ENCODE data around the gene MKNK2.

The MKNK2 gene

GRCh38 chr19:2070436-2070827, 19.4 kb upstream of the MKNK2 start:
- TF ChIP-seq CTCF (IDR thresholded peaks at IDR 0.05; ENCODE audit: low read depth, low read length): no peak

GRCh38 chr19:2064788-2065524, 13.9 kb upstream of the MKNK2 start:
- H3K4me3 ChIP-seq (replicated peaks in 1 of 2; ENCODE audit: low read depth in 2 of 2, low read length in 2 of 2): no peak overlapping the region
- no peak for TF ChIP-seq CTCF (IDR thresholded peaks at IDR 0.05; ENCODE audit: low read depth, low read length)
- no peak for DNase-seq (ENCODE audit: low read depth in 2 of 2)

More at GRCh38 chr19:2070436-2070827, 19.4 kb upstream of the MKNK2 start:
- no peak for DNase-seq (ENCODE audit: low read depth in 2 of 2)
- H3K4me3 ChIP-seq (replicated peaks in 1 of 2; ENCODE audit: low read depth in 2 of 2, low read length in 2 of 2): no peak overlapping the region

- DNase-seq (ENCODE audit: low read depth in 2 of 2): no peak
- H3K4me3 ChIP-seq (replicated peaks in 1 of 2; ENCODE audit: low read depth in 2 of 2, low read length in 2 of 2): no peak overlapping the region
- no peak for TF ChIP-seq CTCF (IDR thresholded peaks at IDR 0.05; ENCODE audit: low read depth, low read length)
Observed at GRCh38 chr19:2064395-2064787, 13.3 kb upstream of the MKNK2 start.

- TF ChIP-seq CTCF (IDR thresholded peaks at IDR 0.05; ENCODE audit: low read depth, low read length): no peak
- H3K4me3 ChIP-seq (replicated peaks in 1 of 2; ENCODE audit: low read depth in 2 of 2, low read length in 2 of 2): no peak overlapping the region
- no peak for DNase-seq (ENCODE audit: low read depth in 2 of 2)
Observed at GRCh38 chr19:2063824-2064223, 12.8 kb upstream of the MKNK2 start.

GRCh38 chr19:2062770-2063169, 11.7 kb upstream of the MKNK2 start:
- no peak overlapping the region for H3K4me3 ChIP-seq (replicated peaks in 1 of 2; ENCODE audit: low read depth in 2 of 2, low read length in 2 of 2)
- TF ChIP-seq CTCF (IDR thresholded peaks at IDR 0.05; ENCODE audit: low read depth, low read length): no peak
- DNase-seq (ENCODE audit: low read depth in 2 of 2): no peak

- no peak overlapping the region for H3K4me3 ChIP-seq (replicated peaks in 1 of 2; ENCODE audit: low read depth in 2 of 2, low read length in 2 of 2)
- TF ChIP-seq CTCF (IDR thresholded peaks at IDR 0.05; ENCODE audit: low read depth, low read length): no peak
- no peak for DNase-seq (ENCODE audit: low read depth in 2 of 2)
Observed at GRCh38 chr19:2062389-2062729, 11.3 kb upstream of the MKNK2 start.
